ENCODE results near the gene CSMD2. TPM values are rescaled to one million over a fixed set of nuclear protein-coding genes. Genes with fewer than 3 reads are reported as not detected.

The CSMD2 gene
- total RNA-seq, 1 experiment from 2014 or later = not detected

- Histone ChIP-seq H3K4me2 (no peak overlapping the region), H3K9me3 (ENCODE audit: insufficient read depth, low read depth) (no peaks in the 10 kb centered on the region), H3K4me3 (no peak overlapping the region), H3K36me3 (ENCODE audit: low read depth) (no peaks in the 10 kb centered on the region), H3K27me3 (ENCODE audit: insufficient read depth, low read depth) (peaks cover 85% of the 10 kb centered on the region), H3K4me1 (replicated peaks; ENCODE audit: insufficient read depth) (no peaks in the 10 kb centered on the region), H2AFZ (no peak overlapping the region), H3K9me2 (ENCODE audit: insufficient read depth) (no peaks in the 10 kb centered on the region), H3F3A (ENCODE audit: insufficient read depth, low read depth) (no peaks in the 10 kb centered on the region), H3K27ac (no peak overlapping the region), H3K79me2 (ENCODE audit: low read depth) (no peaks in the 10 kb centered on the region), H4K20me1 (ENCODE audit: insufficient read depth) (no peaks in the 10 kb centered on the region)
- TF ChIP-seq EZH2 (IDR thresholded peaks at IDR 0.05; ENCODE audit: low read depth) = no peak
- TF ChIP-seq, protein P1, sequence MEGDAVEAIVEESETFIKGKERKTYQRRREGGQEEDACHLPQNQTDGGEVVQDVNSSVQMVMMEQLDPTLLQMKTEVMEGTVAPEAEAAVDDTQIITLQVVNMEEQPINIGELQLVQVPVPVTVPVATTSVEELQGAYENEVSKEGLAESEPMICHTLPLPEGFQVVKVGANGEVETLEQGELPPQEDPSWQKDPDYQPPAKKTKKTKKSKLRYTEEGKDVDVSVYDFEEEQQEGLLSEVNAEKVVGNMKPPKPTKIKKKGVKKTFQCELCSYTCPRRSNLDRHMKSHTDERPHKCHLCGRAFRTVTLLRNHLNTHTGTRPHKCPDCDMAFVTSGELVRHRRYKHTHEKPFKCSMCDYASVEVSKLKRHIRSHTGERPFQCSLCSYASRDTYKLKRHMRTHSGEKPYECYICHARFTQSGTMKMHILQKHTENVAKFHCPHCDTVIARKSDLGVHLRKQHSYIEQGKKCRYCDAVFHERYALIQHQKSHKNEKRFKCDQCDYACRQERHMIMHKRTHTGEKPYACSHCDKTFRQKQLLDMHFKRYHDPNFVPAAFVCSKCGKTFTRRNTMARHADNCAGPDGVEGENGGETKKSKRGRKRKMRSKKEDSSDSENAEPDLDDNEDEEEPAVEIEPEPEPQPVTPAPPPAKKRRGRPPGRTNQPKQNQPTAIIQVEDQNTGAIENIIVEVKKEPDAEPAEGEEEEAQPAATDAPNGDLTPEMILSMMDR (conservative IDR thresholded peaks at IDR 0.05) = no peak
- DNase-seq = no peak
- no TSS peak for BruUV-seq (replicated peaks)
- ChIA-PET POLR2A (ENCODE audit: unreplicated experiment) (no interaction called here), CTCF (no interaction called here)
- intact Hi-C loops (cut with micrococcal nuclease; ENCODE audit: unreplicated experiment) = no loop called here
Measured at GRCh38 chr1:33650708-33651107, 514.3 kb downstream of the CSMD2 start.

- Histone ChIP-seq H4K20me1 (ENCODE audit: insufficient read depth) (no peaks in the 10 kb centered on the region), H3F3A (ENCODE audit: insufficient read depth, low read depth) (no peaks in the 10 kb centered on the region), H3K4me3 (no peak overlapping the region), H3K27me3 (ENCODE audit: insufficient read depth, low read depth) (peaks cover 87% of the 10 kb centered on the region), H2AFZ (no peak overlapping the region), H3K4me2 (no peak overlapping the region), H3K36me3 (ENCODE audit: low read depth) (no peaks in the 10 kb centered on the region), H3K4me1 (replicated peaks; ENCODE audit: insufficient read depth) (no peaks in the 10 kb centered on the region), H3K9me3 (ENCODE audit: insufficient read depth, low read depth) (no peaks in the 10 kb centered on the region), H3K79me2 (ENCODE audit: low read depth) (no peaks in the 10 kb centered on the region), H3K27ac (no peak overlapping the region), H3K9me2 (ENCODE audit: insufficient read depth) (no peaks in the 10 kb centered on the region)
- no peak for DNase-seq
- TF ChIP-seq, protein P1 (conservative IDR thresholded peaks at IDR 0.05) = no peak
- TF ChIP-seq EZH2 (IDR thresholded peaks at IDR 0.05; ENCODE audit: low read depth) = no peak
- POLR2A ChIA-PET (ENCODE audit: unreplicated experiment) = no interaction called here
- BruUV-seq (replicated peaks) = no TSS peak
- CTCF ChIA-PET = no interaction called here
- intact Hi-C loops (cut with micrococcal nuclease; ENCODE audit: unreplicated experiment) = no loop called here
Measured at GRCh38 chr1:33649759-33650158, 515.3 kb downstream of the CSMD2 start.

DNA sequence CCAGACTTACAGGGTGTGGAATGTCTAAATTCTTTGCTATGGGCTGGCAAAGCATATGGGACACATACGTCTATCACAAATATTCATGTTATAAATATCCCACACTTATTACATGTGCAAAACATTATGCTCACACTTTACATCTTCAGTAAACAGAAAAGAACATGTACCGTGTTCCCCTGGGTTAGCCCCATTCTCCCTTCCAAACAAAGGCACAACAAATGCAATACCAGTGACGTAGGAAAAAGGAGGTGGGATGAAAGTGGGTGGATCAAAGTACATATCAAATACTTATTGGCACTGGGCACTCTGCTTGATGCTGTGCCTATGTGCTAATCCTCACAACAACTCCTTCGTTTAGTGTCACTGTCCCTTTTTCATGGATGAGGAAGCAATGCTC lies 521.8 kb downstream of the CSMD2 start:
- H3K36me3 ChIP-seq (ENCODE audit: low read depth) = no peaks in the 10 kb centered on the region
- H3K4me2 ChIP-seq = no peak overlapping the region
- H3K27ac ChIP-seq = no peak overlapping the region
- DNase-seq = no peak
- H3K4me1 ChIP-seq (replicated peaks; ENCODE audit: insufficient read depth) = no peaks in the 10 kb centered on the region
- no peak overlapping the region for H2AFZ ChIP-seq
- no peak for TF ChIP-seq EZH2 (IDR thresholded peaks at IDR 0.05; ENCODE audit: low read depth)
- TF ChIP-seq, protein P1 (conservative IDR thresholded peaks at IDR 0.05) = no peak
- ChIA-PET CTCF (no interaction called here), POLR2A (ENCODE audit: unreplicated experiment) (no interaction called here)
- intact Hi-C loops (cut with micrococcal nuclease; ENCODE audit: unreplicated experiment) = no loop called here
- no peaks in the 10 kb centered on the region for H4K20me1 ChIP-seq (ENCODE audit: insufficient read depth)
- no TSS peak for BruUV-seq (replicated peaks)
- H3F3A ChIP-seq (ENCODE audit: insufficient read depth, low read depth) = no peaks in the 10 kb centered on the region
- peaks cover 87% of the 10 kb centered on the region for H3K27me3 ChIP-seq (ENCODE audit: insufficient read depth, low read depth)
- H3K79me2 ChIP-seq (ENCODE audit: low read depth) = no peaks in the 10 kb centered on the region
- H3K9me2 ChIP-seq (ENCODE audit: insufficient read depth) = no peaks in the 10 kb centered on the region
- no peaks in the 10 kb centered on the region for H3K9me3 ChIP-seq (ENCODE audit: insufficient read depth, low read depth)
- no peak overlapping the region for H3K4me3 ChIP-seq

Data from PC-9 (cell line).